Embryonic facial prominence (tissue), 1 donor: ENCODE data around the gene LRRC14B.
"Not testable (repeated sequence)": the region's sequence is repeated elsewhere in the genome, so short reads cannot be mapped to it uniquely, and the experiment has no call there.

Experiments
- DNase-seq: peaks from one replicate; pipeline ENCODE4 v3.0.0-alpha.2; 2016; ENCODE audit errors: extremely low spot score

Gene LRRC14B

GRCh38 chr5:241045-241669 lies 49.9 kb downstream of the LRRC14B start:
- DNase-seq, result not testable (repeated sequence)

GRCh38 chr5:243683-244367 lies 52.5 kb downstream of the LRRC14B start:
- not testable (repeated sequence) for DNase-seq

GRCh38 chr5:245717-246116 lies 54.4 kb downstream of the LRRC14B start:
- not testable (repeated sequence) for DNase-seq
